K562 (cell line): Measurements from ENCODE around the gene SLC4A2. TPM values are rescaled to one million over a fixed set of nuclear protein-coding genes. Genes with fewer than 3 reads are reported as not detected.
A peak's percentile ranks its signal among the peaks of the same experiment; 100 is the strongest.

Source experiments
- CHAMP1 ChIP-seq: fragments of 450-650 bp; IDR thresholded peaks from 2 replicates; pipeline ENCODE4 v1.6.1; 2016; ENCODE audit warnings: mild to moderate bottlenecking
- ELK1 ChIP-seq: sonication (generic); formaldehyde crosslinking; IDR thresholded peaks from 2 replicates; pipeline ENCODE4 v1.8.1; 2022; ENCODE audit warnings: missing genetic modification reagents
- GTF2F1 ChIP-seq: IDR thresholded peaks from 2 replicates; pipeline ENCODE4 v1.6.1; 2011; ENCODE audit warnings: low read depth, low read length, improper control_type of control experiment
- HMG20B ChIP-seq: fragments of 250-450 bp; sonication (Bioruptor Pico); IDR thresholded peaks from 2 replicates; pipeline ENCODE4 v1.5.0; 2021; ENCODE audit warnings: mild to moderate bottlenecking
- REST ChIP-seq, 2 experiments: fragments of 450-650 bp; formaldehyde crosslinking in 1 of 2; IDR thresholded peaks; 2 replicates each; pipeline versions ENCODE4 v1.4.0 to v1.6.1; 2014 to 2020; ENCODE audit warnings: mild to moderate bottlenecking in 2 of 2, borderline replicate concordance in 1 of 2, low read depth in 1 of 2
- SPI1 ChIP-seq: IDR thresholded peaks from 2 replicates; pipeline ENCODE4 v1.6.1; 2011; ENCODE audit warnings: low read depth, low read length, control low read depth, borderline replicate concordance
- TAF15 ChIP-seq: fragments of 200-400 bp; formaldehyde crosslinking; IDR thresholded peaks from 2 replicates; pipeline ENCODE4 v1.6.1; 2017; ENCODE audit warnings: mild to moderate bottlenecking, low read depth, low read length, moderate library complexity
- ZBTB2 ChIP-seq: fragments of 450-650 bp; IDR thresholded peaks from 2 replicates; pipeline ENCODE4 v1.6.1; 2016; ENCODE audit warnings: antibody characterized with exemption
- ZNF121 ChIP-seq: sonication (generic); formaldehyde crosslinking; conservative IDR thresholded peaks from 2 replicates; pipeline ENCODE4 v1.8.0; 2022; ENCODE audit warnings: missing genetic modification reagents
- ZNF124 ChIP-seq: sonication (generic); formaldehyde crosslinking; IDR thresholded peaks from 2 replicates; pipeline ENCODE4 v1.8.1; 2022; ENCODE audit warnings: missing genetic modification reagents
- ZNF224 ChIP-seq: sonication (generic); formaldehyde crosslinking; IDR thresholded peaks from 2 replicates; pipeline ENCODE4 v1.8.0; 2022; ENCODE audit warnings: mild to moderate bottlenecking, missing genetic modification reagents
- ZNF584 ChIP-seq: fragments of 200-800 bp; sonication (Bioruptor generic); IDR thresholded peaks from 2 replicates; pipeline ENCODE4 v1.6.1; 2016; ENCODE audit warnings: low read depth, mild to moderate bottlenecking, missing genetic modification characterization, missing compliant biosample characterization
- ZNF75A ChIP-seq: fragments of 450-650 bp; formaldehyde crosslinking; IDR thresholded peaks from 2 replicates; pipeline ENCODE4 v1.4.0; 2020; ENCODE audit warnings: mild to moderate bottlenecking
- ZNF778 ChIP-seq: fragments of 450-650 bp; formaldehyde crosslinking; IDR thresholded peaks from 2 replicates; pipeline ENCODE4 v1.4.0; 2020; ENCODE audit warnings: mild to moderate bottlenecking, moderate library complexity
- polyA plus RNA-seq, 8 experiments: library from polyadenylated mRNA; depleted of rRNA in 4 of 8; stranded (reverse) in 5 of 8; unstranded in 3 of 8; fragments of >200 nt; fragmentation: Nextera tagmentation in 2 of 8; fragmentation: Illumina TruSeq in 1 of 8; extraction: Ambion mirVana in 2 of 8; extraction: Trizol in 1 of 8; gene quantifications; 2 replicates each; pipeline versions ENCODE4 v1.2.1 to v1.2.3, GENCODE V29; 2011 to 2014; ENCODE audit warnings: inconsistent platforms in 1 of 8, missing spikeins in 1 of 8
- total RNA-seq, 7 experiments: library from RNA; depleted of rRNA in 6 of 7; stranded (reverse); fragments of >200 nt in 6 of 7; fragmentation: Illumina TruSeq in 2 of 7; extraction: Trizol in 2 of 7; gene quantifications; 2 replicates each; pipeline versions ENCODE4 v1.2.1 to v1.2.3, GENCODE V29; 2011 to 2021; ENCODE audit warnings: low replicate concordance in 1 of 7

Gene SLC4A2
- total and polyA plus RNA-seq, 9 of the 15 experiments (the other 6 are each of a cell fraction or from before 2014, with no cell fraction given): 11.4 to 375 (median 130) TPM

GRCh38 chr7:151113344-151114150 lies 54.2 kb downstream of the SLC4A2 start (continued):
- TF ChIP-seq REST (IDR thresholded peaks at IDR 0.05; ENCODE audit: borderline replicate concordance) (no peak), REST (CRISPR knock-in tag; IDR thresholded peaks at IDR 0.05; ENCODE audit: low read depth) (0 out of 2 replicates have a peak, but pooled peaks have one; percentile 15), ZNF224 (CRISPR knock-in tag) (no peak), GTF2F1 (no peak), ZNF121 (CRISPR knock-in tag) (no peak), ELK1 (CRISPR knock-in tag) (no peak), TAF15 (no peak), ZNF124 (CRISPR knock-in tag) (no peak), CHAMP1 (no peak), ZNF584 (no peak), SPI1 (no peak), HMG20B (CRISPR knock-in tag) (no peak), ZNF75A (no peak), ZNF778 (CRISPR knock-in tag) (no peak), ZBTB2 (no peak)
